Right lobe of liver (tissue), 6 donors: ENCODE results near the gene LST1. TPM values are rescaled to one million over a fixed set of nuclear protein-coding genes. Genes with fewer than 3 reads are reported as not detected.
"Not testable (repeated sequence)": the region's sequence is repeated elsewhere in the genome, so short reads cannot be mapped to it uniquely, and the experiment has no call there.

Source experiments
- ATAC-seq, 4 donors: fragments of 200-7000 bp; cut with Tn5 transposase; one replicate each; pipeline ENCODE4 v1.9.1; 2020; ENCODE audit warnings: mild to moderate bottlenecking in 4 of 4, moderate library complexity in 4 of 4
- DNase-seq, 3 donors: peaks; one replicate each; pipeline ENCODE4 v3.0.0-alpha.2; 2020
- H3K27ac ChIP-seq, 3 donors: fragments of 200-600 bp; one replicate each; pipeline ENCODE4 v1.8.0; 2022
- H3K27me3 ChIP-seq, 2 donors: fragments of 200-600 bp; one replicate each; pipeline ENCODE4 v1.8.0; 2022
- H3K36me3 ChIP-seq, 4 donors: fragments of 200-600 bp; sonication (generic) in 1 of 4; one replicate each; pipeline versions ENCODE4 v1.5.1 to v1.8.0; 2017 to 2022; ENCODE audit warnings: control low read depth in 1 of 4
- H3K4me1 ChIP-seq, 4 donors: fragments of 200-600 bp; sonication (generic) in 1 of 4; one replicate each; pipeline versions ENCODE4 v1.5.1 to v1.8.0; 2017 to 2022; ENCODE audit warnings: control low read depth in 1 of 4
- H3K4me3 ChIP-seq, 3 donors: fragments of 200-600 bp; one replicate each; pipeline ENCODE4 v1.8.0; 2022
- H3K9me3 ChIP-seq, 4 donors: fragments of 200-600 bp; sonication (generic) in 1 of 4; one replicate each; pipeline versions ENCODE4 v1.5.1 to v1.8.0; 2017 to 2022; ENCODE audit warnings: control low read depth in 1 of 4
- POLR2A ChIP-seq: fragments of 450-650 bp; IDR thresholded peaks from one replicate; pipeline ENCODE4 v1.6.1; 2017; ENCODE audit warnings: antibody characterized with exemption, mild to moderate bottlenecking
- WGBS: methylation state at CpG from one replicate; pipeline ENCODE4 v1.1.6; 2018; ENCODE audit warnings: low coverage, low lambda C conversion rate; ENCODE audit not compliant: insufficient coverage; ENCODE audit errors: missing lambda C conversion rate; 5-methylcytosine and 5-hydroxymethylcytosine counted together
- intact Hi-C, 2 donors: fragments of 100-400 bp; cut with DNase I; formaldehyde crosslinking; loops; one replicate each; pipeline versions ENCODE4 v1.11.2 to v1.14.1; 2022
- total RNA-seq, 6 experiments: library from RNA; depleted of rRNA in 2 of 6; stranded (reverse); fragments of >200 nt in 2 of 6; fragmentation: NEBNext Ultra II Directional in 3 of 6; extraction: Animal tissue kit (Norgen Biotek cat#: 25700) in 3 of 6; gene quantifications; one replicate each; pipeline versions ENCODE4 v1.1.0 to v1.2.4, GENCODE V29; 2016 to 2023
- TF ChIP-seq, protein P1 (sequence below), 4 donors: fragments of 200-600 bp in 3 of 4; fragments of 450-650 bp in 1 of 4; IDR thresholded peaks; one replicate each; pipeline versions ENCODE4 v1.5.1 to v1.8.0; 2016 to 2022; ENCODE audit warnings: antibody characterized with exemption in 4 of 4, mild to moderate bottlenecking in 2 of 4
- donor health status: DM: no; HTN: yes; CAD: no.
- donor health status: DM: no; HTN: no; CAD: no.
- donor health status: DM: no; HTN: no; CAD: no.
- donor health status: DM: no; HTN: yes; CAD: no.
- donor health status: DM: no; HTN: yes; CAD: no.

Gene LST1
- total RNA-seq, 6 experiments from 2014 or later, result 1.5 to 21.5 (median 6.7) TPM

DNA sequence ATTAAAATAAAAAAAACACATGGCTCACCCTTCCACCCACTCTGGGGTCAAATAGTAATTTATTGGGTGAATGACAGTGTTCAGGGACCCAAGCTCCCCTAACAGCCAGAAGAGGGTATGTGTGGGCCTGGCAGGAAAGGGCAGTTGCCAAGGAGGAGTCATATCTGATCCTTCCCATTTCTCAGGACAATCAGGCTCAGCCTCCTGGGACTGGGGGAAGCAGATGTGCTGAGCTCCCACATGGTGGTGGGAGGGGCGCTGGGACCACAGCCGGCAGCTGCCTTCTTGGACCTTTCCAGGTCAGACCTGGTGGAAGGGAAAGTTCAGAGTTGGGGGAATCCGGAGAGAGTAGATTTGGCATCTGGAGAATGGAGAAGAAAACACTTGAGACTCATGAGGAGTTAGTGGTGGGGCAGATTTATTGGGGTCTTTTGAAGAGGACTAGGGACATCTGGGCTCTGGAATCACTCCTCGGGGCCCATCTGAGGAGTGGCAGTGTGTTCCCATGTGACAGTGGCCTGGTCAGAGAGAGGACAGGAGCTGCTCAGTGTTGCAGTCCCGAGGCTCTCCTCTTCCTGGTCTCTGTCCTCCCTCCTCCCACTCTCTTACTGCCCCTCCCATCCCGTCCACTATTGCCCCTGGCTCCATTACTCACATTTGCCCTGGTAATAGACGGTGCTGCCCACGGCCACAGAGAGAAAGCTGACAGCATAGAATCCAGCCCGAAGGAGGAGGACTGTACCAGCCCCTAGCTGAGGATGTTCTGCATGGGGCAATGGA lies 3.0 kb downstream of the LST1 start:
- Histone ChIP-seq H3K9me3 (no peaks in the 10 kb centered on the region), H3K4me1 (no peaks in the 10 kb centered on the region), H3K4me3 (no peak overlapping the region), H3K27ac (no peak overlapping the region), H3K27me3 (no peaks in the 10 kb centered on the region), H3K36me3 (no peaks in the 10 kb centered on the region)
- WGBS, result 37% methylated on average over 8 of the region's 9 CpGs
- TF ChIP-seq POLR2A, result no peak
- TF ChIP-seq, protein P1, sequence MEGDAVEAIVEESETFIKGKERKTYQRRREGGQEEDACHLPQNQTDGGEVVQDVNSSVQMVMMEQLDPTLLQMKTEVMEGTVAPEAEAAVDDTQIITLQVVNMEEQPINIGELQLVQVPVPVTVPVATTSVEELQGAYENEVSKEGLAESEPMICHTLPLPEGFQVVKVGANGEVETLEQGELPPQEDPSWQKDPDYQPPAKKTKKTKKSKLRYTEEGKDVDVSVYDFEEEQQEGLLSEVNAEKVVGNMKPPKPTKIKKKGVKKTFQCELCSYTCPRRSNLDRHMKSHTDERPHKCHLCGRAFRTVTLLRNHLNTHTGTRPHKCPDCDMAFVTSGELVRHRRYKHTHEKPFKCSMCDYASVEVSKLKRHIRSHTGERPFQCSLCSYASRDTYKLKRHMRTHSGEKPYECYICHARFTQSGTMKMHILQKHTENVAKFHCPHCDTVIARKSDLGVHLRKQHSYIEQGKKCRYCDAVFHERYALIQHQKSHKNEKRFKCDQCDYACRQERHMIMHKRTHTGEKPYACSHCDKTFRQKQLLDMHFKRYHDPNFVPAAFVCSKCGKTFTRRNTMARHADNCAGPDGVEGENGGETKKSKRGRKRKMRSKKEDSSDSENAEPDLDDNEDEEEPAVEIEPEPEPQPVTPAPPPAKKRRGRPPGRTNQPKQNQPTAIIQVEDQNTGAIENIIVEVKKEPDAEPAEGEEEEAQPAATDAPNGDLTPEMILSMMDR (IDR thresholded peaks at IDR 0.05), result no peak
- DNase-seq, result no peak
- no peak for ATAC-seq
- intact Hi-C loops, result no loop called here

- H3K4me3 ChIP-seq, intact Hi-C loops, H3K27me3 ChIP-seq, DNase-seq, ATAC-seq, H3K9me3 ChIP-seq, H3K4me1 ChIP-seq, H3K27ac ChIP-seq, H3K36me3 ChIP-seq: not testable (repeated sequence)
- WGBS, result 79% methylated on average over 3 of the region's 5 CpGs
These were observed 4.6 kb downstream of the LST1 start for GRCh38 chr6:31590691-31591090.

- no peak overlapping the region for H3K4me3 ChIP-seq
- no peaks in the 10 kb centered on the region for H3K9me3 ChIP-seq
- WGBS, result 78% methylated on average over 2 of the region's 7 CpGs
- no peaks in the 10 kb centered on the region for H3K4me1 ChIP-seq
- TF ChIP-seq POLR2A, result no peak
- TF ChIP-seq, protein P1 (IDR thresholded peaks at IDR 0.05), result no peak
- DNase-seq (no peak), ATAC-seq (no peak)
- intact Hi-C loops, result no loop called here
- no peaks in the 10 kb centered on the region for H3K27me3 ChIP-seq
- H3K36me3 ChIP-seq, result no peaks in the 10 kb centered on the region
- no peak overlapping the region for H3K27ac ChIP-seq
These were observed 6.3 kb downstream of the LST1 start for GRCh38 chr6:31592396-31592771.

DNA sequence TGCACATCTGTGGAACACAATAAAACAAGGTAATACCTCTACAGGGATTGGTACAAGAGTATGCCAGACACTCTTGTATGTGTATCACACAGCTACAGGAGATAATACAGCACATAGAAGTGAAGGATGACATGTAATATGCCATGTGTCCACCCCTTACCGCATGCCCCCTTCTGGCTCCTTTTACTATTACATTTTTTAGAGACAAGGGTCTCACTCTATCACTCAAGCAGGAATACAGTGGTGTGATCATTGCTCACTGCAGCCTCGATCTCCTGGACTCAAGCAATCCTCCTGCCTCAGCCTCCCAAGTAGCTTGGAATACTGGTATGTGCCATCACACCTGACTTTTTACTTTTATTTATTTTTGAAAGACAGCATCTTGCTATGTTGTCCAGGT lies 10.9 kb downstream of the LST1 start:
- Histone ChIP-seq H3K4me3 (no peak overlapping the region), H3K36me3 (no peaks in the 10 kb centered on the region), H3K27ac (no peak overlapping the region), H3K27me3 (no peaks in the 10 kb centered on the region), H3K4me1 (peaks cover 0 to 6% (median 1%) of the 10 kb centered on the region in 4 donors), H3K9me3 (no peaks in the 10 kb centered on the region)
- no peak for DNase-seq
- 5% methylated on average over 2 of the region's 2 CpGs for WGBS
- no peak for TF ChIP-seq POLR2A
- TF ChIP-seq, protein P1 (IDR thresholded peaks at IDR 0.05), result peak; percentile 32 to 42 (median 34)
- peak; percentile 49 to 60 (median 54) for ATAC-seq
- intact Hi-C loops, result loop anchor here in 1 of 2 donors (5.0 kb wide), 1 partner anchor 45 kb away; no protein-coding TSS in a partner anchor

DNA sequence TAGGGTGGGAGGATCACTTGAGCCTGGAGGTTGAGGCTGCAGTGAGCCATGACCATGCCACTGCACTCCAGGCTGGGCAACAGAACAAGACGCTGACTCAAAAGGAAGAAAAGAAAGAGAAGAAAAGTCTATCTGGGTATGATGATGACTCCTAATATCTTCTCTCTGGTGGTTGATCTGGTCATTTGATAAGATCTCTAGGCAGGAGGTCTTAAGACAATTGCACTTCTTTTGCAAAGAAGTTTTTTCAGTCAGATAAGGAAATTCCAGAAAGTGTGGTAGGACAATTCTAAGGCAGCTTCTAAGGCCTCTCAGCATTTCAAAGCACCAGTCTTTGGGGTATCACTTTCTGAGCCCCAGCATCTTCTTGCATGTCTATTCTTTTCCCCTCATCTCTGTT lies 21.2 kb downstream of the LST1 start:
- Histone ChIP-seq H3K36me3 (no peaks in the 10 kb centered on the region), H3K4me3 (no peak overlapping the region), H3K4me1 (no peaks in the 10 kb centered on the region), H3K27me3 (no peaks in the 10 kb centered on the region), H3K9me3 (no peaks in the 10 kb centered on the region), H3K27ac (no peak overlapping the region)
- WGBS, result 57% methylated on average over 1 of the region's 1 CpG
- TF ChIP-seq, protein P1 (IDR thresholded peaks at IDR 0.05), result no peak
- TF ChIP-seq POLR2A, result no peak
- DNase-seq (no peak), ATAC-seq (no peak)
- intact Hi-C loops, result no loop called here
